ENCODE measurements around the gene GPR162.

Gene GPR162

GRCh38 chr12:6834873-6835272 lies 13.3 kb downstream of the GPR162 start:
- no peak for DNase-seq (ENCODE audit: low spot score)

DNA sequence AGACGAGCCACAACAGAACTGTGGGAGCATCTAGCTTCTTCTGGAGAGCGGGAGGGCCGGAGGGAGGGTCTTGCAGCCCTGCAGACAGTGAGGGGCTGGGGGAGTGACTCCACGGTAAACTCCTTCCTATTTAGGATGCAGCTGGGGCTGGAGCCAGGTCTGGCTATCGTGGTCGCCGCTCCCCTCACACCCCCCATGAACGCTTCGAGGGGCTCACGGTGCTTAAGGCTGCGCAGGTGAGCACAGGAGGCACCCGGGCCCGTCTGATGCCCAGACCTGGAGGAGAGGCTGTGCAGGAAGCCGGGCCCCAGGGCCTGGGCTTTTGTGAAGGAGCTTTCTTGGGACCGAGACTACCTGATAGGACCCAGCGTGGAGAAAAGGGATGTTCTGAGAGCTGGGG lies 15.2 kb downstream of the GPR162 start:
- DNase-seq (ENCODE audit: low spot score): no peak

DNA sequence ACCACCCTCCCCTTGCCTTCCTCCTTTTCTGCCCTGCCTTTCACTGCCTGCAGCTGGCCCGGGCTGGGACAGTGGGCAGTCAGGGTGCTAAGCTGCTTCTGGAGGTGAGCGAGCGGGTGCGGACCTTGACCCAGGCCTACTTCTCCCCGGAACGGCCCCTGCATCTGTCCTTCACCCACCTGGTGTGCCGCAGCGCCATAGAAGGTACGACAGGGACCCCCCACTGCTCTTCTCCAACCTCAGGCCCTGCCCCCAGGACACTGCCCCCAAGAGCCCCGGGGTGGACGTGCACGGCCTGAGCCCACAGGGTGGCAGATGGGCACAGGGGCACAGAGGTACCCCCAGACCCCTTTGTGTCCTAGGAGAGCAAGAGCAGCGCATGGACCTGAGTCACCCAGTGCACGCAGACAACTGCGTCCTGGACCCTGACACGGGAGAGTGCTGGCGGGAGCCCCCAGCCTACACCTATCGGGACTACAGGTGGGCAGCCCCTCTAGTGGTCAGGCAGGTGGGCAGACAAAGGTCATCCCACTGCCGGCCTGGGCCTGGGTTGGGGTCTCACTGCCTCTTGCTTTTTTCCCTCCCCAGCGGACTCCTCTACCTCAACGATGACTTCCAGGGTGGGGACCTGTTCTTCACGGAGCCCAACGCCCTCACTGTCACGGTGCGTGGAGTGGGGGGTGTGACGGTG lies 15.9 kb downstream of the GPR162 start:
- DNase-seq (ENCODE audit: low spot score): no peak

DNA sequence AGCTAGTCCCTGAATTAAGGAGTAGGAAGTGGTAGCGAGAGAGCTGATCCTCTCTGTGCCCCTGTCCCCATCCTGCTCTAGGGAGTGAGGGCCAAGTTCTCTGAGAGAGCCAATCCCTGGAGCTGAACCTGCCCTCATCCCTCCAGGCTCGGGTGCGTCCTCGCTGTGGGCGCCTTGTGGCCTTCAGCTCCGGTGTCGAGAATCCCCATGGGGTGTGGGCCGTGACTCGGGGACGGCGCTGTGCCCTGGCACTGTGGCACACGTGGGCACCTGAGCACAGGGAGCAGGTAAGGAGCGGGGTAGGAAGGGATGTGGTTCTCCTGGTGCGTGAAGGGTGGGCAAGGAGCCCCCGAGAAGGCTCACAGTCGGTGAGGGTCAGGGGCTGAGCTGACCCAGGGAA lies 17.2 kb downstream of the GPR162 start:
- DNase-seq (ENCODE audit: low spot score): no peak

GRCh38 chr12:6839482-6840201 lies 18.0 kb downstream of the GPR162 start:
- DNase-seq (ENCODE audit: low spot score): no peak

GRCh38 chr12:6840330-6840729 lies 18.7 kb downstream of the GPR162 start:
- DNase-seq (ENCODE audit: low spot score): no peak

GRCh38 chr12:6840761-6841515 lies 19.3 kb downstream of the GPR162 start, which contains the start of gene GNB3:
Gene GNB3, plus strand, starts transcription at chr12:6840925. Its CDS starts 363 bp downstream, at chr12:6841288.
- no peak for DNase-seq (ENCODE audit: low spot score)

GRCh38 chr12:6842075-6842474 lies 20.5 kb downstream of the GPR162 start:
- DNase-seq (ENCODE audit: low spot score): no peak

DNA sequence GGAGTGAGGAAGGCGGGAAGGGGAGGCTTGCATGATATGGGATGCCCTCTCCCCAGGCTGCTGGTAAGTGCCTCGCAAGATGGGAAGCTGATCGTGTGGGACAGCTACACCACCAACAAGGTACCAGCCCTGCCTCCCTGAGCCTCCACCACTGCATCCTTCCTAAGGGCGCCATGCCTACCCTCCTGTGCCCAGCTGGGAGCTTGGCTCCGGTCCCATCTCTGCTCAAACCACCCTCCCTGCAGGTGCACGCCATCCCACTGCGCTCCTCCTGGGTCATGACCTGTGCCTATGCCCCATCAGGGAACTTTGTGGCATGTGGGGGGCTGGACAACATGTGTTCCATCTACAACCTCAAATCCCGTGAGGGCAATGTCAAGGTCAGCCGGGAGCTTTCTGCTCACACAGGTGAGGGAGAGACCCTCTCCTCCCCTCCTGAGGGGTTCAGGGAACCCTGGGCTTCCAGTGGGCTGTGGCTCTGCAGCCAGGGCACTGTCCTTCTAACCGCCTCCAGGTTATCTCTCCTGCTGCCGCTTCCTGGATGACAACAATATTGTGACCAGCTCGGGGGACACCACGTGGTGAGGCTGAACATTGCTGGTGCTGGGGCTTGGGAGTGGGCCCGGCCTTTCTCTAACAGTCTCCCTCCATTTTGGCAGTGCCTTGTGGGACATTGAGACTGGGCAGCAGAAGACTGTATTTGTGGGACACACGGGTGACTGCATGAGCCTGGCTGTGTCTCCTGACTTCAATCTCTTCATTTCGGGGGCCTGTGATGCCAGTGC lies 21.7 kb downstream of the GPR162 start:
- DNase-seq (ENCODE audit: low spot score): no peak

DNA sequence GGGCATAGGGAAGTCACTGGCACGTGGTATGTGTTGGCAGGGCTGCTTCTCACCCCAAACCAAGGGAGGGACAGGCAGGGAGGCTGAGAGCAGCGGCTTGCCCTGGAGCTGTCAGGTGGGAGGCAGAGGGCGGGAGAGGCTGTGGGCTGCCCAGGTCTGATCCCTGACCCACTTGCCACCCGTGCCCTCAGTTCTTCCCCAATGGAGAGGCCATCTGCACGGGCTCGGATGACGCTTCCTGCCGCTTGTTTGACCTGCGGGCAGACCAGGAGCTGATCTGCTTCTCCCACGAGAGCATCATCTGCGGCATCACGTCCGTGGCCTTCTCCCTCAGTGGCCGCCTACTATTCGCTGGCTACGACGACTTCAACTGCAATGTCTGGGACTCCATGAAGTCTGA lies 23.8 kb downstream of the GPR162 start:
- no peak for DNase-seq (ENCODE audit: low spot score)

DNA sequence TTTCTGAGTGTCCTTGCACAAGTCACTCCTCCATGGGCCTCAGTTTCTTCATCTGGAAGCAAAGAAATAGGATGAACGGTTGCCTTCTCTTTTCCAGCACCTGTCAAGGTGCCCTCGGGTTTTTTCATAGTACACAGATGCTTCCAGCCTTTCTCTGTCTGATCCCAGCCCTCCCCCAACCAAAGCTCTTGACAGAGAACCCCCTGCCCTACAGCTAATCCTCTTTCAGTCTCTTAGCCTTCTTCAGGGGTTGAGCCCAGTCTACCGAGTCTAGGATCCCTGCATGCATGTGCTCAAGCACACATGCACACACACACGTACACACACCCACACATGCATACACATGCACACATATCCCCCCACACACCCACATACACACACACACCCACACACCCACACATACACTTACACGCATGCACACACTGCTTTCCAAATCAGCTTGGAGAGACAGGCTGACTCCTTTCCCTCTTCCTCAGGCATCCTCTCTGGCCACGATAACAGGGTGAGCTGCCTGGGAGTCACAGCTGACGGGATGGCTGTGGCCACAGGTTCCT lies 24.8 kb downstream of the GPR162 start:
- no peak for DNase-seq (ENCODE audit: low spot score)

DNA sequence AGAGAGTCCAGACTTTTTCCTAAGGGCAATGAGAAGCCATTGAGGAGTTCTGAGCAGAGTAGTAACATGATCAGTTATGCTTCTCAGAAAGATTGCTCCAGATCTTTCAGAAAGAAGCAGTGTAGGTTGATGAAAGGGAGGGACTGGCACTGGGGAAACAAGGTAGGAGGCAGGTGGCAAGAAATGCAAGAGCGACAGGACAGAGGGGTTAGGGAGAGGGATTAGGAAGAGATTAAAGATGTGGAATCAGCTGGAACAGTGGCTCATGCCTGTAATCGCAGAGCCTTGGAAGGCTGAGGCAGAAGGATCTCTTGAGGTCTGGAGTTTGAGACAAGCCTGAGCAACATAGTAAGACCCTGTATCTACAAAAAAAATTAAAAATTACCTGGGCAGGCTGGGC lies 26.1 kb downstream of the GPR162 start:
- no peak for DNase-seq (ENCODE audit: low spot score)

DNA sequence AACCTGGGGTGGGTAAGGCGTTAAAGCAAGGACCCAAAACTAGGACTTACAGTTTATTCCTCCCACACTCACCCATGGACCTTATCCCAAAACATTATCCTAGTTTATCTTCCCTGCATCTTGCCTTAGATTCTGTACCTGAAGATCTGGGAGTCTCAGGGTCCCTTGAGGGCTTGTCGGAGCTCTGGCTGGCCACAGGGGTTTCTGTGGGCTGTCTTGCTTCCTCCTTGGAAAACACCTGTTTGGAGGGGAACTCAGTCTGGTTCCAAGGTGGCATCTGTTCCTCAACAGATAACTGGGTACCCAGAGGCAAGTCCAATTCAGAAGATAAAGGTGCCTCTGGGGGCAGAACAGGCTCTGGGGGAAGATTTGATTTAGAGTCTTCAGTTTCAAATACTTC lies 27.8 kb downstream of the GPR162 start:
- DNase-seq (ENCODE audit: low spot score): no peak

GRCh38 chr12:6849976-6850560 lies 28.4 kb downstream of the GPR162 start:
- DNase-seq (ENCODE audit: low spot score): no peak

DNA sequence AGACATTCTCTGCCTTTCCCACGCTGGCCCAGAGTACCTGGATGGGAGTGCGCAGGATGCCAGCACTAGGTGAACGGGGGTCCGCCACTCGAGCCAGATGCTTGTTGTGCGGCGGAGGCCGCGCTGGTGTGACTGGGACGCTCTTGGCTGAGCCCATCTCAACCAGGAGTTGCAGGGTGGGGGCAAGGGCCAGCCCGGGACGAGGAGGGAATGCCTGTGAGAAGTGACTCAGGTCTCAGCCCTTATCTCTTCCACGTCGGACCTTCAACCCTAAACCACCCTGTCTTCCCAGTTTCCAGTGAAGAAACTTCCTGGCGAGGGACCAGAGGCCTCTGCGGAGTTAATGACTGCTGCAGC lies 29.2 kb downstream of the GPR162 start:
- no peak for DNase-seq (ENCODE audit: low spot score)

DNA sequence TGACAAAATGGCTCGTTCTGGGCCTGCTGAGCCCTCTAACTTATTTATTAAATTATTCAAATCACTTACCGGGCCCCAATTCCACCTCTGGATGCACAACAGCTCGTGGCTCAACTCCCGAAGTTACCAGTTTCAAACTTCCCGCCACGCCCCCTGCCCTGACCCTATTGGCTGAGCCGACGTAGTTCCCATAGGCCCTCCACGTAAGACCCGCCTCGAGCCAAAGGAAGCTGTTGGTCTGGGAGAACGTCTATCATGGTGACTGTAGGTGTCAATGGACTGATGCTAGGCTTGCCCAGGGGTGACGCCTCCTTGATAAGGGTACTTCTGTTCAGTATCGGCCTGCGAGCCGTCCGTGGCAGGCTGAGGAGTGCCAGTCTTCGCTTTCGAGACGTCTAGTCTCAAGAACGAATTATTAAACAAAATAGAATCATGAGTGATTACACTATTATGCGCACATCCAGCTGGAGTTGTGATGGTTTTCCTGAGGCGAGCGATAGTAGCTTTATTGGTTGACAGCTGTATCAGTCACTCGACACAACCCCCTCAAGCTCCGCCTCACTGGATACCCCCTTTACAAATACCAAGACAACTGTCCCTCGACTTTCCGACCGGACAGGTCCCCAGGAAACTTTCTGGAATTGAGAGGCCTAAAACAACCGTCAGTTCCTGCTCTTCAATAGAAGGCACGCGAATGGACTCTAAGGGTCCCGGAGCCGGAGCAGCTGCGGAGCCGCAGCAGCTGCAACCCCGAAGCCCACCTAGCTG lies 29.7 kb downstream of the GPR162 start, which contains the start of gene CDCA3:
TSS of gene CDCA3 (minus strand) at position 134 of the 768 bp plus-strand sequence. CDS start 334 bp downstream, outside the sequence.
- DNase-seq (ENCODE audit: low spot score): peak; percentile 100

DNA sequence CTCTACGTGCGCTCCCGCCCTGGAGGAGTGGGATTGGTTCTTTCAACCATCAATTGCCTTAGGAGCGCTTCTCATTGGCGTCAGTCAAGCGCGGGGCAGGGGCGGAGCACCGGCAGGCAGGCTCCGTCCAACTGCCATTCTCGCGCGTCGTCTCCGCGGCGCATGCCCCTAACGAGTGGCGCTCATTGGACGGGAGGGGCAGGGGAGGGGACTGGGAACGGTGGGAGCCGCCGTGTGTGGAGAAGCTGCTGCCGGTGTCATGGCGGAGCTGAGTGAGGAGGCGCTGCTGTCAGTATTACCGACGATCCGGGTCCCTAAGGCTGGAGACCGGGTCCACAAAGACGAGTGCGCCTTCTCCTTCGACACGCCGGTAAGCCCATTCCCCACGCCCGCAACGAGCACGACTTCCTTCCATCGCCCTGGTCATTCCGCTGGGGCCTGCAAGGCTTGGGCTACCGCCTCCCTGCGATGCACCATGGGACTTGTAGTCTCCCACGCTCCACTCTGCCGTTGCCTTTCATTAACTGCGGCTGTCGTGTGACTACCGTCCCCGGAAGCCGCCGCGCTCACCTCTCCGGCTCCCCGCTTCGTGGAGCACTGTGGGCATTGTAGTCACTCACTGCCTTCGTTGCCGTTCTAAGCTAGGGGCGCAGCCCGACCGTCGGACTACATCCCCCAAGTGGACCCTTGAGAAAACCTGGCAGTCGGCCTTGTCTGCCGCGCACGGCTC lies 30.5 kb downstream of the GPR162 start, which contains the start of gene USP5:
TSS of gene USP5 (plus strand) at position 230 of the 730 bp plus-strand sequence. CDS start at position 260, 30 bp downstream.
- peak; percentile 99 for DNase-seq (ENCODE audit: low spot score)

GRCh38 chr12:6852651-6853354 lies 31.2 kb downstream of the GPR162 start:
- peak; percentile 75 for DNase-seq (ENCODE audit: low spot score)

DNA sequence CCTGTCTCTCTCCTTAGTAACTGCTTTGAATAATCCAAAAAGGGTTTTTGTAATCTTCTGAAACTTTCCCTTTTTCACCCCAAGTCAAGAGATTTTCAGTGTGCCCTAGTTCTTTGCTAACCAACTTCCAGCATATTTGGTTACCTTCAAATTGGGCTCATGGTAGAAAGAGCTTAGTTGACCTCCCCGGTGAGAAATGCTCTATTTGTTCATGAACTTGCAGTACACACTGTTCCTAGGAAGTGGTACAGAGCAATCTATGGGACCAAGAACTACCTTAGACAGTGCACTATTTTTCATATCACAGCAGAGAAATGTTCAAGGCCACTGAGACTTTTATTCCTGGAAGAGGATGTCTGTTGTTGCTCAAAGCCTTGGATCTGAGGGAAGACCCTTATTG lies 32.0 kb downstream of the GPR162 start:
- DNase-seq (ENCODE audit: low spot score): no peak
